ENCODE data around the gene LKAAEAR1. TPM values are rescaled to one million over a fixed set of nuclear protein-coding genes. Genes with fewer than 3 reads are reported as not detected.

The LKAAEAR1 gene
- total and polyA plus RNA-seq, 2 experiments from 2014 or later, result 1.8 TPM; not detected in 1

DNA sequence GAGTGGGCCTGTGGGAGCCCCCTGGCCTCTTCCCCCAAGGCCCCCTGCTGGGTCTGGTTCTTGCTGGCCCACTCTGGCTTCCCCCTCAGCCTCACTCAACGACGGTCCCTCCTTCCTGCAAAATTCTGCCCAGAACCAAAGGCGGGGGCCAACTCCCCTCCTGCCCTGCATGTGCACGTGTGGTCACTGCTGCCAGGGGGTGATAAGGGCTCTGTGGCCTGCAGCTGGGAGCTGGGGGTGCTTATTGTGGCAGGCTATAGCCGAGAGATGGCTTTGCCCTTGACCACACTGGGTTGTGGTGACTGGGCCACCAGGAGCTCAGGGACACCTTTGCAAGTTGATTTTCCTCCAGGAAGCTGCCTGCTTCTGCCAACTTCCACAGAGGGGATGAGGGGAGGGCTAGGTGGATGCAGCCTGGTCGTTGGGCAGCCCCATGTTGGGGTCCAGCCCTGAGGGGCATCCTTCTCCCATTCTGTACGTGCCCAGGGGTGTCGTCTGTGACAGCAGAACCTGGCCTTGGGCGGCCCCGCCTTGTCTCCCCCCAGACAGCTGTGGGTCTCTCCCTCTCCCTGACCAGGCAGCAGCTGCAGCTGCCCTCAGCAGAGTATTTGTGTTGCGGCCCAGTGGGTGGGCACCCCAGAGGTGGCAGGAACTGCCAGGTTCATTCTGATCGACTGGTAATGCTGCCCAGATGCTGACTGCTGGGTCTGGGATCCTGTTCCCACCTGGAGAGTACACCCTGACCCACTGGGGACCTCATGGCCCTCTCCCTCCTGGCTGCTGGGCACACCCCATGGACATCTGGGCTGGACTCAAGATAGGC lies 15.6 kb downstream of the LKAAEAR1 start (continued):
- TF ChIP-seq, protein P1, sequence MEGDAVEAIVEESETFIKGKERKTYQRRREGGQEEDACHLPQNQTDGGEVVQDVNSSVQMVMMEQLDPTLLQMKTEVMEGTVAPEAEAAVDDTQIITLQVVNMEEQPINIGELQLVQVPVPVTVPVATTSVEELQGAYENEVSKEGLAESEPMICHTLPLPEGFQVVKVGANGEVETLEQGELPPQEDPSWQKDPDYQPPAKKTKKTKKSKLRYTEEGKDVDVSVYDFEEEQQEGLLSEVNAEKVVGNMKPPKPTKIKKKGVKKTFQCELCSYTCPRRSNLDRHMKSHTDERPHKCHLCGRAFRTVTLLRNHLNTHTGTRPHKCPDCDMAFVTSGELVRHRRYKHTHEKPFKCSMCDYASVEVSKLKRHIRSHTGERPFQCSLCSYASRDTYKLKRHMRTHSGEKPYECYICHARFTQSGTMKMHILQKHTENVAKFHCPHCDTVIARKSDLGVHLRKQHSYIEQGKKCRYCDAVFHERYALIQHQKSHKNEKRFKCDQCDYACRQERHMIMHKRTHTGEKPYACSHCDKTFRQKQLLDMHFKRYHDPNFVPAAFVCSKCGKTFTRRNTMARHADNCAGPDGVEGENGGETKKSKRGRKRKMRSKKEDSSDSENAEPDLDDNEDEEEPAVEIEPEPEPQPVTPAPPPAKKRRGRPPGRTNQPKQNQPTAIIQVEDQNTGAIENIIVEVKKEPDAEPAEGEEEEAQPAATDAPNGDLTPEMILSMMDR (conservative IDR thresholded peaks at IDR 0.05; ENCODE audit: low read depth in 2 of 2), result no peak
- no peak for TF ChIP-seq POLR2AphosphoS5 (IDR thresholded peaks at IDR 0.05; ENCODE audit: low read depth)

DNA sequence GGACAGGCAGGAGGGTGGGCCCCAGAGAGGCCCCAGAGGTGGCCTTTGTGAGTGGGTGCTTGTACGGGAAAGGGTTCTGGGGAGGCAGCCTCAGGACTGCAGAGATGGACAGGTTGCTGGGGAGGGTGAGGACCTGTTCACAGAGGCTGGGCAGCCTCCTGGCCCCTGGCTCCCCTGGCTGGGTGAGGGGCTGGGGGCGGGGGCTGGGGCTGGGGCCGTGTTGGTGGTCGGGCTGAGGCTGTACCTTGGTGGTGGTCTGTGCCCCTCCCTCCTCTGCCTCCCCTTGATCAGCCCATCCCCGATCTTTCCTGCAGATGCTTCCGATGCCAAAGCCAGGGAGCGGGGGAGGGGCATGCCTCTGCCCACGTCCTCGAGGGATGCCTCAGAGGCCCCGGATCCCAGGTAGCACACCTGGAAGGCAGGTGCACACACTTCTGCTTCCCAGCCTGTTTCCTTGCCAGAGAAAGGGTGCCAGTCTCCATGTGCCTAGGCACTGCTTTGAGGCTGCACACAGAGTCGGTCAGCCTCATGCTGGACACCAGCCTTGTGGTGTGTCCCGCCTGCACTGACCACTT lies 16.4 kb downstream of the LKAAEAR1 start:
- H3K79me2 ChIP-seq (replicated peaks; ENCODE audit: insufficient read depth), result no peaks in the 10 kb centered on the region
- Mint-ChIP-seq H3K27ac (no peak overlapping the region), H3K4me1 (peaks cover 27% of the 10 kb centered on the region), H3K36me3 (ENCODE audit: low read depth) (no peaks in the 10 kb centered on the region), H3K9me3 (no peaks in the 10 kb centered on the region), H3K27me3 (ENCODE audit: insufficient read depth, low read depth, poor library complexity) (peaks cover 13% of the 10 kb centered on the region), H3K4me3 (no peak overlapping the region)
- H3K27me3 ChIP-seq (ENCODE audit: insufficient read depth), result no peaks in the 10 kb centered on the region
- no peak overlapping the region for H3K4me3 ChIP-seq
- H3F3A ChIP-seq (replicated peaks; ENCODE audit: low read depth), result no peaks in the 10 kb centered on the region
- ATAC-seq (no peak), DNase-seq (ENCODE audit: low spot score) (no peak)
- no peak overlapping the region for H3K4me2 ChIP-seq
- no peak overlapping the region for H2AFZ ChIP-seq
- H4K20me1 ChIP-seq (replicated peaks; ENCODE audit: insufficient read depth), result no peaks in the 10 kb centered on the region
- no peaks in the 10 kb centered on the region for H3K9me2 ChIP-seq (ENCODE audit: insufficient read depth)
- peaks cover 11% of the 10 kb centered on the region; the same call in 1 of the 2 replicates for H3K4me1 ChIP-seq (ENCODE audit: insufficient read depth)
- no peak overlapping the region for H3K27ac ChIP-seq (ENCODE audit: low read depth)
- H3K36me3 ChIP-seq (ENCODE audit: insufficient read depth), result no peaks in the 10 kb centered on the region
- TF ChIP-seq, protein P2, sequence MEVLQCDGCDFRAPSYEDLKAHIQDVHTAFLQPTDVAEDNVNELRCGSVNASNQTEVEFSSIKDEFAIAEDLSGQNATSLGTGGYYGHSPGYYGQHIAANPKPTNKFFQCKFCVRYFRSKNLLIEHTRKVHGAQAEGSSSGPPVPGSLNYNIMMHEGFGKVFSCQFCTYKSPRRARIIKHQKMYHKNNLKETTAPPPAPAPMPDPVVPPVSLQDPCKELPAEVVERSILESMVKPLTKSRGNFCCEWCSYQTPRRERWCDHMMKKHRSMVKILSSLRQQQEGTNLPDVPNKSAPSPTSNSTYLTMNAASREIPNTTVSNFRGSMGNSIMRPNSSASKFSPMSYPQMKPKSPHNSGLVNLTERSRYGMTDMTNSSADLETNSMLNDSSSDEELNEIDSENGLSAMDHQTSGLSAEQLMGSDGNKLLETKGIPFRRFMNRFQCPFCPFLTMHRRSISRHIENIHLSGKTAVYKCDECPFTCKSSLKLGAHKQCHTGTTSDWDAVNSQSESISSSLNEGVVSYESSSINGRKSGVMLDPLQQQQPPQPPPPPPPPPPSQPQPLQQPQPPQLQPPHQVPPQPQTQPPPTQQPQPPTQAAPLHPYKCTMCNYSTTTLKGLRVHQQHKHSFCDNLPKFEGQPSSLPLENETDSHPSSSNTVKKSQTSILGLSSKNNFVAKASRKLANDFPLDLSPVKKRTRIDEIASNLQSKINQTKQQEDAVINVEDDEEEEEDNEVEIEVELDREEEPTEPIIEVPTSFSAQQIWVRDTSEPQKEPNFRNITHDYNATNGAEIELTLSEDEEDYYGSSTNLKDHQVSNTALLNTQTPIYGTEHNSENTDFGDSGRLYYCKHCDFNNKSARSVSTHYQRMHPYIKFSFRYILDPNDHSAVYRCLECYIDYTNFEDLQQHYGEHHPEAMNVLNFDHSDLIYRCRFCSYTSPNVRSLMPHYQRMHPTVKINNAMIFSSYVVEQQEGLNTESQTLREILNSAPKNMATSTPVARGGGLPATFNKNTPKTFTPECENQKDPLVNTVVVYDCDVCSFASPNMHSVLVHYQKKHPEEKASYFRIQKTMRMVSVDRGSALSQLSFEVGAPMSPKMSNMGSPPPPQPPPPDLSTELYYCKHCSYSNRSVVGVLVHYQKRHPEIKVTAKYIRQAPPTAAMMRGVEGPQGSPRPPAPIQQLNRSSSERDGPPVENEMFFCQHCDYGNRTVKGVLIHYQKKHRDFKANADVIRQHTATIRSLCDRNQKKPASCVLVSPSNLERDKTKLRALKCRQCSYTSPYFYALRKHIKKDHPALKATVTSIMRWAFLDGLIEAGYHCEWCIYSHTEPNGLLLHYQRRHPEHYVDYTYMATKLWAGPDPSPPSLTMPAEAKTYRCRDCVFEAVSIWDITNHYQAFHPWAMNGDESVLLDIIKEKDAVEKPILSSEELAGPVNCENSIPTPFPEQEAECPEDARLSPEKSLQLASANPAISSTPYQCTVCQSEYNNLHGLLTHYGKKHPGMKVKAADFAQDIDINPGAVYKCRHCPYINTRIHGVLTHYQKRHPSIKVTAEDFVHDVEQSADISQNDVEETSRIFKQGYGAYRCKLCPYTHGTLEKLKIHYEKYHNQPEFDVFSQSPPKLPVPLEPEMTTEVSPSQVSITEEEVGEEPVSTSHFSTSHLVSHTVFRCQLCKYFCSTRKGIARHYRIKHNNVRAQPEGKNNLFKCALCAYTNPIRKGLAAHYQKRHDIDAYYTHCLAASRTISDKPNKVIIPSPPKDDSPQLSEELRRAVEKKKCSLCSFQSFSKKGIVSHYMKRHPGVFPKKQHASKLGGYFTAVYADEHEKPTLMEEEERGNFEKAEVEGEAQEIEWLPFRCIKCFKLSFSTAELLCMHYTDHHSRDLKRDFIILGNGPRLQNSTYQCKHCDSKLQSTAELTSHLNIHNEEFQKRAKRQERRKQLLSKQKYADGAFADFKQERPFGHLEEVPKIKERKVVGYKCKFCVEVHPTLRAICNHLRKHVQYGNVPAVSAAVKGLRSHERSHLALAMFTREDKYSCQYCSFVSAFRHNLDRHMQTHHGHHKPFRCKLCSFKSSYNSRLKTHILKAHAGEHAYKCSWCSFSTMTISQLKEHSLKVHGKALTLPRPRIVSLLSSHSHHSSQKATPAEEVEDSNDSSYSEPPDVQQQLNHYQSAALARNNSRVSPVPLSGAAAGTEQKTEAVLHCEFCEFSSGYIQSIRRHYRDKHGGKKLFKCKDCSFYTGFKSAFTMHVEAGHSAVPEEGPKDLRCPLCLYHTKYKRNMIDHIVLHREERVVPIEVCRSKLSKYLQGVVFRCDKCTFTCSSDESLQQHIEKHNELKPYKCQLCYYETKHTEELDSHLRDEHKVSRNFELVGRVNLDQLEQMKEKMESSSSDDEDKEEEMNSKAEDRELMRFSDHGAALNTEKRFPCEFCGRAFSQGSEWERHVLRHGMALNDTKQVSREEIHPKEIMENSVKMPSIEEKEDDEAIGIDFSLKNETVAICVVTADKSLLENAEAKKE (CRISPR knock-in tag; IDR thresholded peaks at IDR 0.05), result no peak
- TF ChIP-seq EZH2 (IDR thresholded peaks at IDR 0.05; ENCODE audit: low read depth, unreplicated experiment) (no peak), ZNF331 (CRISPR knock-in tag; IDR thresholded peaks at IDR 0.05; ENCODE audit: low read depth) (no peak), NANOG (IDR thresholded peaks at IDR 0.05; ENCODE audit: borderline replicate concordance) (no peak), JUNB (IDR thresholded peaks at IDR 0.05; ENCODE audit: unreplicated experiment) (no peak), EZH2phosphoT487 (IDR thresholded peaks at IDR 0.05; ENCODE audit: unreplicated experiment) (no peak), ZNF114 (CRISPR knock-in tag; IDR thresholded peaks at IDR 0.05) (no peak), STAT1 (IDR thresholded peaks at IDR 0.05; ENCODE audit: unreplicated experiment) (no peak)
- TF ChIP-seq, protein P1 (conservative IDR thresholded peaks at IDR 0.05; ENCODE audit: low read depth in 2 of 2), result no peak
- TF ChIP-seq, protein P3, sequence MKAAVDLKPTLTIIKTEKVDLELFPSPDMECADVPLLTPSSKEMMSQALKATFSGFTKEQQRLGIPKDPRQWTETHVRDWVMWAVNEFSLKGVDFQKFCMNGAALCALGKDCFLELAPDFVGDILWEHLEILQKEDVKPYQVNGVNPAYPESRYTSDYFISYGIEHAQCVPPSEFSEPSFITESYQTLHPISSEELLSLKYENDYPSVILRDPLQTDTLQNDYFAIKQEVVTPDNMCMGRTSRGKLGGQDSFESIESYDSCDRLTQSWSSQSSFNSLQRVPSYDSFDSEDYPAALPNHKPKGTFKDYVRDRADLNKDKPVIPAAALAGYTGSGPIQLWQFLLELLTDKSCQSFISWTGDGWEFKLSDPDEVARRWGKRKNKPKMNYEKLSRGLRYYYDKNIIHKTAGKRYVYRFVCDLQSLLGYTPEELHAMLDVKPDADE (IDR thresholded peaks at IDR 0.05), result no peak
